GM10248 (cell line): ENCODE data around the gene INPP4B.

Experiments used
- CTCF ChIA-PET: fragments of 300-600 bp; sonication (Branson Sonifier 250); formaldehyde crosslinking; extraction: SDS; loops from one replicate; lab custom pipeline; 2021; ENCODE audit warnings: antibody characterized with exemption; lab: Yijun Ruan, JAX
- POLR2A ChIA-PET: fragments of 350-650 bp; sonication (Branson Sonifier 250); formaldehyde crosslinking; extraction: SDS; loops from one replicate; lab custom pipeline; 2020; ENCODE audit warnings: antibody characterized with exemption; lab: Yijun Ruan, JAX
- DNase-seq: peaks from one replicate; pipeline ENCODE4 v3.0.0; 2012; ENCODE audit errors: extremely low spot score
- TF ChIP-seq, protein P1 (sequence below): IDR thresholded peaks from 2 replicates; pipeline ENCODE4 v1.5.1; 2012; ENCODE audit warnings: mild to moderate bottlenecking, low read depth; ENCODE audit errors: extremely low read depth, missing control alignments, control extremely low read depth

Gene INPP4B

GRCh38 chr4:142596595-142596994 is 249.5 kb downstream of the INPP4B start:
- TF ChIP-seq, protein P1, sequence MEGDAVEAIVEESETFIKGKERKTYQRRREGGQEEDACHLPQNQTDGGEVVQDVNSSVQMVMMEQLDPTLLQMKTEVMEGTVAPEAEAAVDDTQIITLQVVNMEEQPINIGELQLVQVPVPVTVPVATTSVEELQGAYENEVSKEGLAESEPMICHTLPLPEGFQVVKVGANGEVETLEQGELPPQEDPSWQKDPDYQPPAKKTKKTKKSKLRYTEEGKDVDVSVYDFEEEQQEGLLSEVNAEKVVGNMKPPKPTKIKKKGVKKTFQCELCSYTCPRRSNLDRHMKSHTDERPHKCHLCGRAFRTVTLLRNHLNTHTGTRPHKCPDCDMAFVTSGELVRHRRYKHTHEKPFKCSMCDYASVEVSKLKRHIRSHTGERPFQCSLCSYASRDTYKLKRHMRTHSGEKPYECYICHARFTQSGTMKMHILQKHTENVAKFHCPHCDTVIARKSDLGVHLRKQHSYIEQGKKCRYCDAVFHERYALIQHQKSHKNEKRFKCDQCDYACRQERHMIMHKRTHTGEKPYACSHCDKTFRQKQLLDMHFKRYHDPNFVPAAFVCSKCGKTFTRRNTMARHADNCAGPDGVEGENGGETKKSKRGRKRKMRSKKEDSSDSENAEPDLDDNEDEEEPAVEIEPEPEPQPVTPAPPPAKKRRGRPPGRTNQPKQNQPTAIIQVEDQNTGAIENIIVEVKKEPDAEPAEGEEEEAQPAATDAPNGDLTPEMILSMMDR = no peak
- ChIA-PET CTCF (no interaction called here), POLR2A (no interaction called here)
- DNase-seq = no peak

DNA sequence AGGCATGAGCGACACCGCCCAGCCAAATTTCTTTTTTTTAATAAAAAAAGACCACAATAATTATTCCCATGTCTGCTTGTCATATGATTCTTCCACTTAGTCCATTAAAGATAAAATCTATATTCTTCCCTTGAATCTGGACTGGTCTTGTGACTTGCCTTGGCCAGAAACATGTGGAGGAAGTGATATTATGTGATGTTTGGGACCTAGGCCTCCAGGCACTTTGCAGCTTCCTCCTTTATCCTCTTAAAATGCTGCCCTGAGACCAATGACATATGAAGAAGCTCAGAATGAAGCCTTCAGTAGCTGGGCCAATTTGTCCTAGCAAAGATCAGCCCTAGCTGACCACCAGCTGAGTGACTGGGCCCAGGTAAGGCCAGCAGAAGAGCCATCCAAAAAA is 250.0 kb downstream of the INPP4B start:
- DNase-seq = no peak
- TF ChIP-seq, protein P1 = no peak
- ChIA-PET CTCF (no interaction called here), POLR2A (no interaction called here)

DNA sequence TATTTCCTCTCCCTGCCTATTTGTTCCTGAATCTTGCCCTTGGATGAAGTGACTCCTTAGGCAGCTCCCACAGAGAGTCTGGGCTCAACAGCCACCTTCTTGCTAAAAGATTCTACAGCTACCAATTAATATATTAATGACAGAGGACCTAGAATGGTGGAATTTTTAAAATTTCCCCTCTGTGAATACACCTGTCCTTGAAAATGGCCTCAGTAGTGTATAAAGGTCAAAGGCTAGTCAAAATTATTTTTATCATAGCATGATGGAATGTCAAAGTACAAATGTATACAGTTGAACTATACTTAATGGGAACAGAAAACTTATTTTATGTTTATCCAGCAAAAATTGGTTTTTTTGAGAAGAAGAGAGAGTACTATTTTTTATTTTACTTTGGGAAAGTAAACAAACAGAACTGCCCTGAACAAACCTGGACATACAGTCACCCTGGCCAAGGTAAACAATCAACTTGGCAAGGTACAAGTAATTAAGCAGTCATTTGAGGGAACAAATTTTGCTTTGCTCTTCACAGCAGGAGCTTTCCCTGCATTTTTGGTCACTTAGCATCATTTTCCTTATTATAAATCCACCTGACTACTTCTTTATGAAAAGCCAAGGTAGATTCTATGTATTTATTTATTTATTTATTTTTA is 250.8 kb downstream of the INPP4B start:
- DNase-seq = no peak
- ChIA-PET POLR2A (no interaction called here), CTCF (interaction anchor here (1.0 kb wide), 1 partner anchor 9 kb away, joined by 3 read pairs; no protein-coding TSS in a partner anchor)
- TF ChIP-seq, protein P1 = no peak

DNA sequence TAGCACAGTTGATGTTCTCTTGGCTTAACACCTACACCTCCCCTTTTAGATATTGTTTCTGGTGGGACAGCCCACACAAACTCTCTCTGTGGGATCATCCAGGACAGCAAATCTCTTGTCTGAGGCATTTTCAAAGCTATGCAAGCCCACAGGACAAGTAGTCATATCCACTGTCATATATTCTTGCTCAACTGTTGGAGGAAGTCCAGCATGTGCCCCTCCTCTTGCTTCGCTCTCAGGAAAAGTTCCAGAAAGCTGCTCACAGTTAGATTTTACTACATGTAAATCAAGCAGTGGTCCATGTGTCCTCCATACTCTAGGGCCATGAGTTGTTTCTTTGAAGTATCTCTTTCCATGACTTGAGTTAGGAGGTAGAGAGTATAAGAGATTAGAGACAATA is 260.7 kb downstream of the INPP4B start:
- ChIA-PET POLR2A (no interaction called here), CTCF (no interaction called here)
- no peak for DNase-seq
- TF ChIP-seq, protein P1 = no peak

- ChIA-PET POLR2A (no interaction called here), CTCF (no interaction called here)
- TF ChIP-seq, protein P1 = no peak
- no peak for DNase-seq
These were observed 262.4 kb downstream of the INPP4B start for GRCh38 chr4:142583708-142584107.

DNA sequence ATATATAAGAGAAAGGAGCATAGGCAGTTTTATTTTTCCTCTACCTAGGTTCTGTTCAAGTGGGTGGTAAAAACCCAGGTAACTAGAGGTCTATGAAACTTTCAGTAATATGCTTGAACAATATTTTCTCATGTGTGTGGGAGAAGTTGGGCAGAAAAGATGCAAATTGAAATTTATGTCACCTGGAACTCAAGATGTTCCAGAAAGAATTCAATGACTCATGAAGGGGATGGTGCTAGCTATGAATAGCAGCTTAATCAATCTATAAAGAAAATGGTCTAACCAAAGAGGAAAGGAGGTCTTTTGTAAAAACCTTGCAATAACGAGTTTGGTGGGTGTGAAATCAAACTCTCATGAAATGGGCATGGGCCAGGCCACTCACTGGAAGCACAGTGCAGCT is 263.8 kb downstream of the INPP4B start:
- CTCF ChIA-PET = no interaction called here
- POLR2A ChIA-PET = no interaction called here
- TF ChIP-seq, protein P1 = no peak
- DNase-seq = no peak
